ENCODE measurements around the gene CCDC192. TPM values are rescaled to one million over a fixed set of nuclear protein-coding genes. Genes with fewer than 3 reads are reported as not detected.

Gene CCDC192
- total and polyA plus RNA-seq, 10 of the 15 experiments (the other 5 are each of a cell fraction or from before 2014, with no cell fraction given): 0.20 to 0.79 (median 0.32) TPM; not detected in 4

DNA sequence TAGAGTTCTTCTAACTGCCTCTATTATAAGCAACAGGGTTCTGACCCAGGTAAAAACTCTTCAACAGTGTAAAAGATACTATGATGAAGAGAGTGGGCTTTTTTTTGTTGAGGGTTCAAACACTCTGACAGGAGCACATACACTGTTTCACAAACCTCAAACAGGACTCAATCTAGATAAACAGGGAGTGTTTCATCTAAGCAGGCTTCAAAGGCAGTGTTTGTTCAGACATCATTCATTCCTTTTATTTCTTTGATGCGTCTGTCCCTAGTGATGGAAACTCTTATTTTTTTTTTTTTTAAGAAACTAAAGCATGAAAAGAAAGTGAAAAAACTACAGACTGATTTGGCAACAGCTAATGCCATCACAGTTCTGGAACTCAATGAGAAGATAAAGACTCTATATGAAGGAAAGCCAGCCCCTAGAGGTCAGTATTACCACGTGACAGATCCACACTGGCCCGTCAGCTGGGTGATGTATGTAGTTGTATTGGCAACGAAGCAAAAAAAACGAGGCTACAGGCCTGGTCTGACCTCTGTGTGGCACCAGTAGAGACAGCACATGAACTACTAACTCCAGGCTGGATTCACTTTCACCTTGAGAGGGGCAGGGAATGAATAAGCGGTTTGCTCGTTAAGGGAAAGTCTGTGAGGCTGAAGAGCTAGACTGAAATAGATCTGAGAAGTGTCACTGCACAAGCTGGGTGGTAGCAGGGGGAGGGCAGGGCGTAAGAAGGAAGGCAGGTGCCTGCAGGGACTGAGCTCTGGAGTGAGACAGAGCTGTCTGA, 172.2 kb downstream of the CCDC192 start (continued):
- TF ChIP-seq, protein P1, sequence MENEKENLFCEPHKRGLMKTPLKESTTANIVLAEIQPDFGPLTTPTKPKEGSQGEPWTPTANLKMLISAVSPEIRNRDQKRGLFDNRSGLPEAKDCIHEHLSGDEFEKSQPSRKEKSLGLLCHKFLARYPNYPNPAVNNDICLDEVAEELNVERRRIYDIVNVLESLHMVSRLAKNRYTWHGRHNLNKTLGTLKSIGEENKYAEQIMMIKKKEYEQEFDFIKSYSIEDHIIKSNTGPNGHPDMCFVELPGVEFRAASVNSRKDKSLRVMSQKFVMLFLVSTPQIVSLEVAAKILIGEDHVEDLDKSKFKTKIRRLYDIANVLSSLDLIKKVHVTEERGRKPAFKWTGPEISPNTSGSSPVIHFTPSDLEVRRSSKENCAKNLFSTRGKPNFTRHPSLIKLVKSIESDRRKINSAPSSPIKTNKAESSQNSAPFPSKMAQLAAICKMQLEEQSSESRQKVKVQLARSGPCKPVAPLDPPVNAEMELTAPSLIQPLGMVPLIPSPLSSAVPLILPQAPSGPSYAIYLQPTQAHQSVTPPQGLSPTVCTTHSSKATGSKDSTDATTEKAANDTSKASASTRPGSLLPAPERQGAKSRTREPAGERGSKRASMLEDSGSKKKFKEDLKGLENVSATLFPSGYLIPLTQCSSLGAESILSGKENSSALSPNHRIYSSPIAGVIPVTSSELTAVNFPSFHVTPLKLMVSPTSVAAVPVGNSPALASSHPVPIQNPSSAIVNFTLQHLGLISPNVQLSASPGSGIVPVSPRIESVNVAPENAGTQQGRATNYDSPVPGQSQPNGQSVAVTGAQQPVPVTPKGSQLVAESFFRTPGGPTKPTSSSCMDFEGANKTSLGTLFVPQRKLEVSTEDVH (IDR thresholded peaks at IDR 0.05; ENCODE audit: low read depth, partially characterized antibody): no peak
- TF ChIP-seq, protein P2, sequence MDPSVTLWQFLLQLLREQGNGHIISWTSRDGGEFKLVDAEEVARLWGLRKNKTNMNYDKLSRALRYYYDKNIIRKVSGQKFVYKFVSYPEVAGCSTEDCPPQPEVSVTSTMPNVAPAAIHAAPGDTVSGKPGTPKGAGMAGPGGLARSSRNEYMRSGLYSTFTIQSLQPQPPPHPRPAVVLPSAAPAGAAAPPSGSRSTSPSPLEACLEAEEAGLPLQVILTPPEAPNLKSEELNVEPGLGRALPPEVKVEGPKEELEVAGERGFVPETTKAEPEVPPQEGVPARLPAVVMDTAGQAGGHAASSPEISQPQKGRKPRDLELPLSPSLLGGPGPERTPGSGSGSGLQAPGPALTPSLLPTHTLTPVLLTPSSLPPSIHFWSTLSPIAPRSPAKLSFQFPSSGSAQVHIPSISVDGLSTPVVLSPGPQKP (IDR thresholded peaks at IDR 0.05; ENCODE audit: low read depth, low read length): no peak
- TF ChIP-seq IKZF2 (IDR thresholded peaks at IDR 0.05): peak; percentile 76 to 80
- peak; percentile 81 for TF ChIP-seq RAD21 (IDR thresholded peaks at IDR 0.05; ENCODE audit: insufficient read depth, low read depth, low read length)

DNA sequence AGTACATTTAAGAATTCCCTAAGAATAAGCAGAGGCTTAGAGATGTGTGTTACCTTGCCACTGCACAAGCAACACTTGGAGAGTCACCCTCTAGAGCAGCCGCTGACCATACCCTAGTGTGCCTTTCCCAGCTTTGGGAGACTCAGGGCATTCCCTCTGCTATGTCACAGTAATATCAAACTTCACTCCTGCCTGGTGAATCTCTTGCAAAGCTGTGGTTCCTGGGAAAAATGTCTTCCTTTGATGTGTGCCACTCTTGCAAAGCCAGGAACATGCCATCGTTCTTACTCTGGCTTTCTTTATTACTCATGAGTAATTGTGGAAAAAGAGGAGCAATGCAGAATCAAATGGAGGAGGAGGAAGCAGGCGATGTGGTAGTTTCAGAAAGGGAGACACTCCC, 173.2 kb downstream of the CCDC192 start:
- no peak overlapping the region; the same call in 1 of the 2 replicates for H3K4me2 ChIP-seq (ENCODE audit: control insufficient read depth, insufficient read depth)
- no peaks in the 10 kb centered on the region for H3K79me2 ChIP-seq (ENCODE audit: control insufficient read depth, insufficient read depth, low read length)
- ChIA-PET POLR2A (interaction anchor here (1.1 to 1.6 kb wide), 2 partner anchors 30 to 43 kb away, joined by 6 to 7 read pairs; no protein-coding TSS in a partner anchor), CTCF (interaction anchor here (0.7 to 7.7 kb wide), 34 partner anchors 9 to 622 kb away, joined by 3 to 78 read pairs (median 5); partner anchors contain the start of gene SLC12A2), RAD21 (ENCODE audit: unreplicated experiment) (interaction anchor here (0.7 to 4.4 kb wide), 25 partner anchors 9 to 324 kb away, joined by 3 to 48 read pairs (median 4); partner anchors contain the start of gene SLC12A2), SMC1A (ENCODE audit: uncharacterized antibody, unreplicated experiment) (interaction anchor here (0.7 to 4.2 kb wide), 30 partner anchors 9 to 622 kb away, joined by 3 to 24 read pairs (median 5); no protein-coding TSS in a partner anchor)
- H2AFZ ChIP-seq (ENCODE audit: control insufficient read depth, low read depth, low read length): no peak overlapping the region
- TF ChIP-seq RAD21 (IDR thresholded peaks at IDR 0.05; ENCODE audit: insufficient read depth, low read depth, low read length) (no peak), RB1 (IDR thresholded peaks at IDR 0.05; ENCODE audit: borderline replicate concordance) (no peak), SREBF2 (IDR thresholded peaks at IDR 0.05; ENCODE audit: low read length) (no peak), DPF2 (IDR thresholded peaks at IDR 0.05) (no peak), SMAD1 (IDR thresholded peaks at IDR 0.05; ENCODE audit: low read depth, partially characterized antibody) (no peak), SMARCA5 (IDR thresholded peaks at IDR 0.05) (no peak), KDM1A (IDR thresholded peaks at IDR 0.05; ENCODE audit: borderline replicate concordance) (no peak)
- TF ChIP-seq, protein P3, sequence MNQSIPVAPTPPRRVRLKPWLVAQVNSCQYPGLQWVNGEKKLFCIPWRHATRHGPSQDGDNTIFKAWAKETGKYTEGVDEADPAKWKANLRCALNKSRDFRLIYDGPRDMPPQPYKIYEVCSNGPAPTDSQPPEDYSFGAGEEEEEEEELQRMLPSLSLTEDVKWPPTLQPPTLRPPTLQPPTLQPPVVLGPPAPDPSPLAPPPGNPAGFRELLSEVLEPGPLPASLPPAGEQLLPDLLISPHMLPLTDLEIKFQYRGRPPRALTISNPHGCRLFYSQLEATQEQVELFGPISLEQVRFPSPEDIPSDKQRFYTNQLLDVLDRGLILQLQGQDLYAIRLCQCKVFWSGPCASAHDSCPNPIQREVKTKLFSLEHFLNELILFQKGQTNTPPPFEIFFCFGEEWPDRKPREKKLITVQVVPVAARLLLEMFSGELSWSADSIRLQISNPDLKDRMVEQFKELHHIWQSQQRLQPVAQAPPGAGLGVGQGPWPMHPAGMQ (IDR thresholded peaks at IDR 0.05; ENCODE audit: borderline replicate concordance): no peak
- H3K4me3 ChIP-seq: no peak overlapping the region
- no peak overlapping the region for H3K9ac ChIP-seq (ENCODE audit: control insufficient read depth, insufficient read depth, low read length)
- no peak for FAIRE-seq
- no peaks in the 10 kb centered on the region; the same call in 1 of the 2 replicates for H3K4me1 ChIP-seq (ENCODE audit: control insufficient read depth, insufficient read depth, low read length)
- 53% methylated on average over 3 of the region's 3 CpGs for WGBS (ENCODE audit: insufficient coverage, insufficient replicate concordance, low lambda C conversion rate, missing lambda C conversion rate)
- no peaks in the 10 kb centered on the region for H4K20me1 ChIP-seq (ENCODE audit: control insufficient read depth, insufficient read depth)
- no peak overlapping the region for H3K27ac ChIP-seq (ENCODE audit: control insufficient read depth, insufficient read depth)
- in situ Hi-C loops (cut with MboI): no loop called here
- no peaks in the 10 kb centered on the region for H3K36me3 ChIP-seq (ENCODE audit: control insufficient read depth in 2 of 2, insufficient read depth in 2 of 2, low read length in 1 of 2)
- no peaks in the 10 kb centered on the region for H3K27me3 ChIP-seq (replicated peaks in 1 of 2; ENCODE audit: control insufficient read depth in 2 of 2, insufficient read depth in 2 of 2, low read length in 1 of 2)
- no peaks in the 10 kb centered on the region for H3K9me3 ChIP-seq (replicated peaks; ENCODE audit: control insufficient read depth, insufficient read depth, low read length)
- intact Hi-C loops (cut with micrococcal nuclease; ENCODE audit: unreplicated experiment): loop anchor here (2.0 to 10.0 kb wide), 2 partner anchors 206 to 618 kb away; partner anchors contain the start of gene SLC12A2
- no TSS peak for BruUV-seq (replicated peaks)
- no peak for ATAC-seq
- no peak for DNase-seq (ENCODE audit: low read depth, low spot score)

Measured in GM12878 (cell line).